GM12878 (cell line): Measurements from ENCODE around the gene MAP2K7. TPM values are rescaled to one million over a fixed set of nuclear protein-coding genes. Genes with fewer than 3 reads are reported as not detected.

ENCODE experiments used
- ATAC-seq: fragments of 200-7000 bp; cut with Tn5 transposase; 3 replicates; pipeline ENCODE4 v1.9.1; 2020; ENCODE audit warnings: mild to moderate bottlenecking, moderate library complexity
- BruUV-seq: library from RNA; stranded (reverse); fragments of 400-500 nt; replicated peaks from 2 replicates; lab custom pipeline; 2021; lab: Mats Ljungman, UMichigan
- CTCF ChIA-PET: fragments of 300-600 bp; sonication (Branson Sonifier 250); formaldehyde crosslinking; extraction: SDS; loops from one replicate; lab custom pipeline; 2021; ENCODE audit warnings: inconsistent platforms; lab: Yijun Ruan, JAX
- POLR2A ChIA-PET: fragments of 350-600 bp; formaldehyde crosslinking; extraction: SDS; loops from one replicate; lab custom pipeline; 2021; ENCODE audit warnings: inconsistent platforms; lab: Charles Lee
- RAD21 ChIA-PET: fragments of 300-600 bp; sonication (Branson Sonifier 250); formaldehyde crosslinking; loops from one replicate; lab custom pipeline; 2023; ENCODE audit warnings: antibody characterized with exemption; ENCODE audit not compliant: unreplicated experiment; lab: Charles Lee
- SMC1A ChIA-PET: fragments of 300-600 bp; sonication (Branson Sonifier 250); formaldehyde crosslinking; loops from one replicate; lab custom pipeline; 2023; ENCODE audit not compliant: unreplicated experiment, uncharacterized antibody; lab: Charles Lee
- DNase-seq: peaks from one replicate; pipeline ENCODE4 v3.0.0-alpha.2; 2011; ENCODE audit warnings: low read depth, low spot score
- FAIRE-seq: peaks from 3 replicates; lab custom pipeline; 2011; peaks lifted over from hg19 to GRCh38; lab: Jason Lieb, UNC
- H2AFZ ChIP-seq: 2 replicates; pipeline ENCODE4 v1.6.0; 2011; ENCODE audit warnings: low read depth, low read length, control low read depth; ENCODE audit not compliant: control insufficient read depth
- H3K27ac ChIP-seq: 2 replicates; pipeline ENCODE4 v1.5.1; 2011; ENCODE audit warnings: control low read depth; ENCODE audit not compliant: control insufficient read depth, insufficient read depth
- H3K27me3 ChIP-seq, 2 experiments: replicated peaks in 1 of 2; 2 replicates each; pipeline versions ENCODE4 v1.6.0 to v1.6.1; 2011; ENCODE audit warnings: low read length in 1 of 2; ENCODE audit not compliant: control insufficient read depth in 2 of 2, insufficient read depth in 2 of 2
- H3K36me3 ChIP-seq, 2 experiments: 2 replicates each; pipeline ENCODE4 v1.5.1; 2011; ENCODE audit warnings: low read length in 1 of 2; ENCODE audit not compliant: control insufficient read depth in 2 of 2, insufficient read depth in 2 of 2
- H3K4me1 ChIP-seq: 2 replicates; pipeline ENCODE4 v1.6.1; 2011; ENCODE audit warnings: mild to moderate bottlenecking, low read length, moderate library complexity, mixed read lengths; ENCODE audit not compliant: control insufficient read depth, insufficient read depth
- H3K4me2 ChIP-seq: 2 replicates; pipeline ENCODE4 v1.6.0; 2011; ENCODE audit warnings: control low read depth; ENCODE audit not compliant: control insufficient read depth, insufficient read depth
- H3K4me3 ChIP-seq: fragments of 200-600 bp; sonication (generic); 2 replicates; pipeline ENCODE4 v1.5.1; 2016
- H3K79me2 ChIP-seq: 2 replicates; pipeline ENCODE4 v1.6.0; 2011; ENCODE audit warnings: low read length; ENCODE audit not compliant: control insufficient read depth, insufficient read depth
- H3K9ac ChIP-seq: 2 replicates; pipeline ENCODE4 v1.8.0; 2011; ENCODE audit warnings: low read length, control low read depth, mixed read lengths; ENCODE audit not compliant: control insufficient read depth, insufficient read depth
- H3K9me3 ChIP-seq: replicated peaks from 3 replicates; pipeline ENCODE4 v1.5.1; 2011; ENCODE audit warnings: mild to moderate bottlenecking, low read length; ENCODE audit not compliant: control insufficient read depth, insufficient read depth
- H4K20me1 ChIP-seq: 2 replicates; pipeline ENCODE4 v1.6.0; 2011; ENCODE audit not compliant: control insufficient read depth, insufficient read depth
- KDM1A ChIP-seq: fragments of 200-600 bp; sonication (generic); IDR thresholded peaks from 2 replicates; pipeline ENCODE4 v1.6.1; 2016; ENCODE audit warnings: borderline replicate concordance
- POLR2A ChIP-seq: IDR thresholded peaks from 2 replicates; pipeline ENCODE4 v1.6.1; 2011; ENCODE audit warnings: low read depth, mild to moderate bottlenecking, low read length
- STAT1 ChIP-seq: fragments of 450-650 bp; conservative IDR thresholded peaks from 2 replicates; pipeline ENCODE4 v1.6.1; 2014; ENCODE audit warnings: antibody characterized with exemption, mild to moderate bottlenecking
- WGBS: methylation state at CpG from one replicate; pipeline ENCODE4 v1.1.6; 2016; ENCODE audit warnings: low lambda C conversion rate; ENCODE audit not compliant: insufficient replicate concordance, insufficient coverage; ENCODE audit errors: missing lambda C conversion rate; 5-methylcytosine and 5-hydroxymethylcytosine counted together
- in situ Hi-C: fragments of 300-500 bp; cut with MboI; formaldehyde crosslinking; loops from 9 replicates; pipeline ENCODE4 v1.14.3; 2018; ENCODE audit warnings: mixed read lengths
- intact Hi-C: fragments of 100-400 bp; cut with micrococcal nuclease; formaldehyde crosslinking; loops from one replicate; pipeline ENCODE4 v1.14.2; 2022; ENCODE audit not compliant: unreplicated experiment
- polyA plus RNA-seq, 11 experiments: library from polyadenylated mRNA; depleted of rRNA in 4 of 11; unstranded in 6 of 11; stranded (reverse) in 5 of 11; fragments of >200 nt; fragmentation: Nextera tagmentation in 4 of 11; fragmentation: Illumina TruSeq in 1 of 11; extraction: Ambion mirVana in 4 of 11; extraction: Trizol in 1 of 11; gene quantifications; 1 replicate in 1 of 11; 2 replicates in 10 of 11; pipeline versions ENCODE4 v1.2.1 to v1.2.3, GENCODE V29; 2011 to 2016; ENCODE audit warnings: inconsistent platforms in 2 of 11, missing spikeins in 2 of 11, low read depth in 1 of 11
- total RNA-seq, 4 experiments: library from RNA; depleted of rRNA in 3 of 4; stranded (reverse); fragments of >200 nt in 3 of 4; fragmentation: Illumina TruSeq in 1 of 4; extraction: Trizol in 1 of 4; gene quantifications; 2 replicates each; pipeline versions ENCODE4 v1.2.1 to v1.2.3, GENCODE V29; 2013 to 2021

Gene MAP2K7
- total and polyA plus RNA-seq, 10 of the 15 experiments (the other 5 are each of a cell fraction or from before 2014, with no cell fraction given), result 0.34 to 32.2 (median 6.7) TPM

- H3K9ac ChIP-seq, result no peak overlapping the region
- ChIA-PET CTCF (no interaction called here), POLR2A (no interaction called here), RAD21 (interaction anchor here (0.6 to 1.2 kb wide), 3 partner anchors 8 to 616 kb away, joined by 3 to 4 read pairs (median 3); partner anchors contain the start of gene SNAPC2), SMC1A (no interaction called here)
- H3K27ac ChIP-seq, result no peak overlapping the region
- DNase-seq (no peak), FAIRE-seq (no peak), ATAC-seq (no peak)
- no peaks in the 10 kb centered on the region for H4K20me1 ChIP-seq
- in situ Hi-C loops (no loop called here), intact Hi-C loops (no loop called here)
- H3K4me1 ChIP-seq, result no peaks in the 10 kb centered on the region
- peaks cover 0 to 15% of the 10 kb centered on the region in 2 experiments; a peak in 3 of 4 replicates for H3K36me3 ChIP-seq
- 94% methylated on average over 18 of the region's 31 CpGs for WGBS
- TF ChIP-seq POLR2A (0 out of 2 replicates have a peak, but pooled peaks have one; percentile 6), KDM1A (no peak)
- H3K27me3 ChIP-seq, result peaks cover 4 to 5% of the 10 kb centered on the region in 2 experiments; a peak in 3 of 4 replicates
- no peak overlapping the region for H3K4me2 ChIP-seq
- H3K4me3 ChIP-seq, result no peak overlapping the region
- peaks cover 3% of the 10 kb centered on the region for H3K79me2 ChIP-seq
- H3K9me3 ChIP-seq, result no peaks in the 10 kb centered on the region
- BruUV-seq, result no TSS peak
- no peak overlapping the region for H2AFZ ChIP-seq
Measured at GRCh38 chr19:7912144-7912696, 8.5 kb downstream of the MAP2K7 start.

- H3K9me3 ChIP-seq, result no peaks in the 10 kb centered on the region
- H4K20me1 ChIP-seq, result no peaks in the 10 kb centered on the region
- in situ Hi-C loops, result no loop called here
- ATAC-seq (no peak), FAIRE-seq (no peak), DNase-seq (no peak)
- SMC1A ChIA-PET, result no interaction called here
- BruUV-seq, result no TSS peak
- no peak overlapping the region for H2AFZ ChIP-seq
- H3K4me1 ChIP-seq, result no peaks in the 10 kb centered on the region
- no peak overlapping the region for H3K9ac ChIP-seq
- no peaks in the 10 kb centered on the region; the same call in 1 of the 2 replicates for H3K79me2 ChIP-seq
- H3K27ac ChIP-seq, result no peak overlapping the region
- H3K27me3 ChIP-seq, result peaks cover 8 to 10% of the 10 kb centered on the region in 2 experiments
- H3K4me2 ChIP-seq, result no peak overlapping the region
- CTCF ChIA-PET, result no interaction called here
- no peak for TF ChIP-seq STAT1
- peak; percentile 33; the same call in 1 of the 2 replicates for TF ChIP-seq POLR2A
- H3K4me3 ChIP-seq, result no peak overlapping the region
- POLR2A ChIA-PET, result no interaction called here
- intact Hi-C loops, result no loop called here
- WGBS, result 94% methylated on average over 34 of the region's 39 CpGs
- H3K36me3 ChIP-seq, result peaks cover 0 to 14% of the 10 kb centered on the region in 2 experiments; a peak in 3 of 4 replicates
- RAD21 ChIA-PET, result interaction anchor here (0.6 kb wide), 1 partner anchor 617 kb away, joined by 3 read pairs; no protein-coding TSS in a partner anchor
Measured at GRCh38 chr19:7912697-7913564, 9.3 kb downstream of the MAP2K7 start.
